ENCODE measurements around the gene PI16. TPM values are rescaled to one million over a fixed set of nuclear protein-coding genes. Genes with fewer than 3 reads are reported as not detected.

PI16 gene
- 20.2 TPM for polyA plus RNA-seq (2012; ENCODE audit: insufficient read depth, insufficient read length)

GRCh38 chr6:36954262-36954931, at the start of gene PI16:
Gene PI16, plus strand, starts transcription at chr6:36954738. Its CDS starts 23 bp downstream, at chr6:36954761.
- peak; percentile 97 for DNase-seq (ENCODE audit: low read depth, low spot score)
- peak within 1 kb of the TSS; percentile 50 for H3K4me3 ChIP-seq (ENCODE audit: low read length)

- no peak overlapping the region for H3K4me3 ChIP-seq (ENCODE audit: low read length)
- no peak for DNase-seq (ENCODE audit: low read depth, low spot score)
These were observed 49.6 kb upstream of the PI16 start for GRCh38 chr6:36904851-36905393.

- no peak overlapping the region for H3K4me3 ChIP-seq (ENCODE audit: low read length)
- no peak for DNase-seq (ENCODE audit: low read depth, low spot score)
These were observed 47.8 kb upstream of the PI16 start for GRCh38 chr6:36906539-36907325.

GRCh38 chr6:36907781-36908180, 46.8 kb upstream of the PI16 start:
- H3K4me3 ChIP-seq (ENCODE audit: low read length): no peak overlapping the region
- DNase-seq (ENCODE audit: low read depth, low spot score): no peak

- no peak overlapping the region for H3K4me3 ChIP-seq (ENCODE audit: low read length)
- no peak for DNase-seq (ENCODE audit: low read depth, low spot score)
These were observed 45.8 kb upstream of the PI16 start for GRCh38 chr6:36908747-36909146.

- peak; percentile 90 for DNase-seq (ENCODE audit: low read depth, low spot score)
- peak overlapping the region; percentile 47 for H3K4me3 ChIP-seq (ENCODE audit: low read length)
These were observed 42.5 kb upstream of the PI16 start for GRCh38 chr6:36912030-36912454.

GRCh38 chr6:36912586-36912985, 42.0 kb upstream of the PI16 start:
- DNase-seq (ENCODE audit: low read depth, low spot score): peak; percentile 99
- peak overlapping the region; percentile 47 for H3K4me3 ChIP-seq (ENCODE audit: low read length)

GRCh38 chr6:36913082-36913481, 41.5 kb upstream of the PI16 start:
- peak overlapping the region; percentile 35 for H3K4me3 ChIP-seq (ENCODE audit: low read length)
- DNase-seq (ENCODE audit: low read depth, low spot score): no peak

- no peak overlapping the region for H3K4me3 ChIP-seq (ENCODE audit: low read length)
- no peak for DNase-seq (ENCODE audit: low read depth, low spot score)
These were observed 40.2 kb upstream of the PI16 start for GRCh38 chr6:36914227-36914794.

GRCh38 chr6:36915599-36915998, 38.9 kb upstream of the PI16 start:
- DNase-seq (ENCODE audit: low read depth, low spot score): no peak

GRCh38 chr6:36916126-36916525, 38.4 kb upstream of the PI16 start:
- H3K4me3 ChIP-seq (ENCODE audit: low read length): no peak overlapping the region
- no peak for DNase-seq (ENCODE audit: low read depth, low spot score)

More at GRCh38 chr6:36915599-36915998, 38.9 kb upstream of the PI16 start:
- no peak overlapping the region for H3K4me3 ChIP-seq (ENCODE audit: low read length)

GRCh38 chr6:36917541-36918193, 36.9 kb upstream of the PI16 start:
- no peak for DNase-seq (ENCODE audit: low read depth, low spot score)
- no peak overlapping the region for H3K4me3 ChIP-seq (ENCODE audit: low read length)

GRCh38 chr6:36920049-36920448, 34.5 kb upstream of the PI16 start:
- DNase-seq (ENCODE audit: low read depth, low spot score): no peak
- no peak overlapping the region for H3K4me3 ChIP-seq (ENCODE audit: low read length)

- DNase-seq (ENCODE audit: low read depth, low spot score): no peak
- H3K4me3 ChIP-seq (ENCODE audit: low read length): no peak overlapping the region
These were observed 34.0 kb upstream of the PI16 start for GRCh38 chr6:36920546-36920945.

- DNase-seq (ENCODE audit: low read depth, low spot score): peak; percentile 71
- no peak overlapping the region for H3K4me3 ChIP-seq (ENCODE audit: low read length)
These were observed 30.4 kb upstream of the PI16 start for GRCh38 chr6:36924131-36924530.

- DNase-seq (ENCODE audit: low read depth, low spot score): no peak
These were observed 29.7 kb upstream of the PI16 start for GRCh38 chr6:36924778-36925374.

GRCh38 chr6:36925809-36926208, 28.7 kb upstream of the PI16 start:
- H3K4me3 ChIP-seq (ENCODE audit: low read length): no peak overlapping the region
- no peak for DNase-seq (ENCODE audit: low read depth, low spot score)

More at GRCh38 chr6:36924778-36925374, 29.7 kb upstream of the PI16 start:
- H3K4me3 ChIP-seq (ENCODE audit: low read length): no peak overlapping the region

GRCh38 chr6:36926708-36927513, 27.6 kb upstream of the PI16 start:
- DNase-seq (ENCODE audit: low read depth, low spot score): no peak
- no peak overlapping the region for H3K4me3 ChIP-seq (ENCODE audit: low read length)
